ENCODE results near the gene STX8.

Gene STX8

DNA sequence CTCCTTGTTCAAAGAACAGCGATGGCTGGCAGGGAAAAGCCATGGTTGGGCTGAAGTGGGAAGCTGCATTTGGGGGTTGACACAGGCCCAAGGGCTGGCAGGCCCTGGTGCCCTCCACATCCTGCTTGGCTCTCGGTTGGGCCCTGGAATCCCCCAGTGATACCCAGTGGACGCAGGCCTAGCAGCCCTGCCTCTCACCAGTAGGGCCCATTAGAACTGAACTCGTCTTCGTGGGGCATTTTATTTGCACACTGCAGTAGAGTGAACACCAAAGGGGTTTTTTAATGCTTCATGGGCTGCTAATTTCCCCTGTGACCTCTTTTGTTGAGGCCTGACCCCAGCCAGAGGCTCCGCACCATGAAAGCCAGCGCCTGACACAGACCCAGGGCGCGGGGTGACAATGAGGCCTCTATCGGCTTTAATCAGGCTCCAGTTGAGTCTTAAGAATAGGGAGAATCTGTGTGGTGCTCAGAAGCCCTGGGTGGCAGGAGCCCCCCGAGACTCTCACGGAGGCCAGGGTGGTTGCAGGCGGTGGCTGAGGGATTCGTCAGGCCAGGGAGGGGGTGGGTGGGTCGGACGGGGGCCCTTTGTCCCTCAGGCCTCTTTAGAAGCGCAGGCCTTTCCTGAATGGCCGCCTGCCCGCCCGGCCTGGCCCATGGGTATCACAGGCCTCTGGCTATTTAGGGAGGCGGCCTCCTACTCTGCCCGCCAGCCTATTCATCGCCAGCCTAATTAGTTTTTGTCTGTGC is 355.0 kb downstream of the STX8 start:
- H3K27ac Mint-ChIP-seq (ENCODE audit: low read depth): no peak overlapping the region
- peaks cover 3% of the 10 kb centered on the region for H3K36me3 Mint-ChIP-seq (ENCODE audit: insufficient read depth)
- peaks cover 28% of the 10 kb centered on the region for H3K27me3 Mint-ChIP-seq
- H3K4me3 Mint-ChIP-seq: no peak overlapping the region
- H3K9me3 Mint-ChIP-seq: peaks cover 9% of the 10 kb centered on the region
- DNase-seq (ENCODE audit: low spot score in 2 of 2) (no peak), ATAC-seq (replicated peaks; ENCODE audit: extremely low read depth, poor library complexity, severe bottlenecking) (no peak)
- no peaks in the 10 kb centered on the region for H3K4me1 Mint-ChIP-seq

DNA sequence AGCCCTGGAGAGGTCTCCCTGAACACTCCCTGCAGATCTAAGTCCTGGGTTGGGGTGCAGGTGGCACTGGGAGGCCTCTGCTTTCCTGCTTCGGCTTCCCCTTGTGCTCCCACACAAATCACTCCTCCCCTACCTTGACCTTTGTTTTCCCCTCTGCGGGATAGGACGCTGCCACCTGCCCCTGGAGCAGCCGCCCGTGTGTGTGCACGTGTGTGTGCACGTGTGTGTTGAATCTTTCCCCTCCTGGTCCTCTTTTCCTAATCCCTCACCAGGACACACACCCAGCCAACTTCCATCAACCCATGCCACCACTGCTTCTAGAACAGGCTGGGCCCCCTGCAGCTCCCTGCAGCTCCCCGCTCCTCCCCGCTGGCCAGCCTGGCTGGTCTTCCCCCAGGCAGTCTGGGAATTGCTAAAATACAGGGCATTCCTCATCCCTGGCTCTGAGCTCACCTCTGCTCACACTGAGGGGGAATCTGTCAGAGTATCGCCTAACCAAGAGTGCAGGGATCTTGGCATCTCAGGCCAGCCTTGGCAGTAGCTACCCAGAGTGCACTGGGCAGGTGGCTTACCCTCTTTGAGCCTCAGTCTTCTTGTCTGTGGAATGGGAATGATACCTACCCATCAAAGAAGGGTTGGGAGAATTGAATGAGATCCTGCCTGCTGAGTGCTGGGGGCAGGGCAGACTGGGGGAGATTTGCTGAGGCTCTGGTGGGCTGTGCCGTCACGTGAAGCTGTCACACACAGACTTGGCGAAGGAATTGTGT is 355.8 kb downstream of the STX8 start:
- Mint-ChIP-seq H3K27ac (ENCODE audit: low read depth) (no peak overlapping the region), H3K9me3 (peaks cover 16% of the 10 kb centered on the region), H3K4me3 (no peak overlapping the region), H3K27me3 (peaks cover 36% of the 10 kb centered on the region), H3K4me1 (no peaks in the 10 kb centered on the region), H3K36me3 (ENCODE audit: insufficient read depth) (peaks cover 3% of the 10 kb centered on the region)
- ATAC-seq (replicated peaks; ENCODE audit: extremely low read depth, poor library complexity, severe bottlenecking) (no peak), DNase-seq (ENCODE audit: low spot score in 2 of 2) (no peak)

- Mint-ChIP-seq H3K27me3 (peaks cover 36% of the 10 kb centered on the region), H3K4me1 (no peaks in the 10 kb centered on the region), H3K9me3 (peaks cover 16% of the 10 kb centered on the region), H3K27ac (ENCODE audit: low read depth) (no peak overlapping the region), H3K36me3 (ENCODE audit: insufficient read depth) (peaks cover 3% of the 10 kb centered on the region), H3K4me3 (no peak overlapping the region)
- ATAC-seq (replicated peaks; ENCODE audit: extremely low read depth, poor library complexity, severe bottlenecking) (no peak), DNase-seq (ENCODE audit: low spot score in 2 of 2) (no peak)
Measured at GRCh38 chr17:9218911-9219310, 356.7 kb downstream of the STX8 start.

GRCh38 chr17:9218064-9218635 is 357.5 kb downstream of the STX8 start:
- Mint-ChIP-seq H3K4me1 (no peaks in the 10 kb centered on the region), H3K36me3 (ENCODE audit: insufficient read depth) (peaks cover 3% of the 10 kb centered on the region), H3K27ac (ENCODE audit: low read depth) (no peak overlapping the region), H3K9me3 (peaks cover 16% of the 10 kb centered on the region), H3K4me3 (no peak overlapping the region), H3K27me3 (peaks cover 36% of the 10 kb centered on the region)
- no peak for DNase-seq (ENCODE audit: low spot score in 2 of 2)
- ATAC-seq (replicated peaks; ENCODE audit: extremely low read depth, poor library complexity, severe bottlenecking): no peak

GRCh38 chr17:9217151-9218056 is 358.2 kb downstream of the STX8 start:
- H3K9me3 Mint-ChIP-seq: peaks cover 16% of the 10 kb centered on the region
- H3K27me3 Mint-ChIP-seq: peaks cover 35% of the 10 kb centered on the region
- no peak overlapping the region for H3K27ac Mint-ChIP-seq (ENCODE audit: low read depth)
- no peak for ATAC-seq (replicated peaks; ENCODE audit: extremely low read depth, poor library complexity, severe bottlenecking)
- H3K4me1 Mint-ChIP-seq: no peaks in the 10 kb centered on the region
- H3K36me3 Mint-ChIP-seq (ENCODE audit: insufficient read depth): peaks cover 3% of the 10 kb centered on the region
- DNase-seq (ENCODE audit: low spot score in 2 of 2): no peak
- H3K4me3 Mint-ChIP-seq: no peak overlapping the region

DNA sequence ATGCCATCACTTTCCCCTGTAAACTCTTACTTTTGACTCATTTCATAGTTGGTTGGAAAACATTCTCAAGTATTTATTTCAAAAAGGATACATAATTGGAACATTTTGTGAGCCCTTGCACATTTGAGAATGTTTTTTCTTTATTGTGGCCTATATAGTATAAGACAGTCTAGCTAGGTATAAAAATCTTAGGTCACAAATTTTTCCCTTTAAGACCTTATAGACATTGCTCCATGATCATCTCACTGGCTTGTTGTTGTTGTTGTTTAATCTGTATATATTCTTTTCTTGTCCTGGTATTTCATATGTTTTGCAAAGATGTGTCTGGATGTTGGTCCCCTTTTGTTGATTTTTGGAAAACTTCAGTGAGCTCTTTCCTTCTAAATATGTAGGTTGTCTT is 360.2 kb downstream of the STX8 start:
- no peaks in the 10 kb centered on the region for H3K4me1 Mint-ChIP-seq
- DNase-seq (ENCODE audit: low spot score in 2 of 2): no peak

DNA sequence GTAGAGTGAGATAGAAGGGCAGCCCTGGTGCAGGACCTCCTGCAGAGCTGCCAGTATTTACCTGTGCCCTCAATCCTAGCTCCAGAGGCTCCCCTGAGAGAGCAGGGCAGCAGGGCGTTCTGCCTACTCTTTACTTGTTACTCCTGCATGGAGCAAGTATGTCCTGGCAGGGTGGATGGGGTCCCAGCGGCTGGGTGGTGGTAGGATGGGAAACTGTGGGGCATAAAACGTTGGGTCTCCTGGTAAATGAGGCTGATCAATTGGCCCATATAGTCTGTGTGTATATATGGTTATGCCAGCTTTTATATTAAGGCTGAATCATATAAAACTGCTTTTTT is 362.3 kb downstream of the STX8 start:
- no peak overlapping the region for H3K4me3 Mint-ChIP-seq
- DNase-seq (ENCODE audit: low spot score in 2 of 2) (no peak), ATAC-seq (replicated peaks; ENCODE audit: extremely low read depth, poor library complexity, severe bottlenecking) (no peak)
- no peaks in the 10 kb centered on the region for H3K4me1 Mint-ChIP-seq
- H3K36me3 Mint-ChIP-seq (ENCODE audit: insufficient read depth): peaks cover 3% of the 10 kb centered on the region
- no peak overlapping the region for H3K27ac Mint-ChIP-seq (ENCODE audit: low read depth)
- H3K9me3 Mint-ChIP-seq: peaks cover 16% of the 10 kb centered on the region
- peaks cover 15% of the 10 kb centered on the region for H3K27me3 Mint-ChIP-seq

More for the DNA sequence above, 360.2 kb downstream of the STX8 start:
- Mint-ChIP-seq H3K27ac (ENCODE audit: low read depth) (no peak overlapping the region), H3K9me3 (peaks cover 16% of the 10 kb centered on the region), H3K36me3 (ENCODE audit: insufficient read depth) (peaks cover 3% of the 10 kb centered on the region), H3K27me3 (peaks cover 23% of the 10 kb centered on the region), H3K4me3 (no peak overlapping the region)
- no peak for ATAC-seq (replicated peaks; ENCODE audit: extremely low read depth, poor library complexity, severe bottlenecking)

GRCh38 chr17:9212376-9213302 is 363.0 kb downstream of the STX8 start:
- DNase-seq (ENCODE audit: low spot score in 2 of 2) (no peak), ATAC-seq (replicated peaks; ENCODE audit: extremely low read depth, poor library complexity, severe bottlenecking) (no peak)
- no peak overlapping the region for H3K4me3 Mint-ChIP-seq
- peaks cover 15% of the 10 kb centered on the region for H3K27me3 Mint-ChIP-seq
- peaks cover 16% of the 10 kb centered on the region for H3K9me3 Mint-ChIP-seq
- H3K4me1 Mint-ChIP-seq: no peaks in the 10 kb centered on the region
- peaks cover 3% of the 10 kb centered on the region for H3K36me3 Mint-ChIP-seq (ENCODE audit: insufficient read depth)
- H3K27ac Mint-ChIP-seq (ENCODE audit: low read depth): no peak overlapping the region

DNA sequence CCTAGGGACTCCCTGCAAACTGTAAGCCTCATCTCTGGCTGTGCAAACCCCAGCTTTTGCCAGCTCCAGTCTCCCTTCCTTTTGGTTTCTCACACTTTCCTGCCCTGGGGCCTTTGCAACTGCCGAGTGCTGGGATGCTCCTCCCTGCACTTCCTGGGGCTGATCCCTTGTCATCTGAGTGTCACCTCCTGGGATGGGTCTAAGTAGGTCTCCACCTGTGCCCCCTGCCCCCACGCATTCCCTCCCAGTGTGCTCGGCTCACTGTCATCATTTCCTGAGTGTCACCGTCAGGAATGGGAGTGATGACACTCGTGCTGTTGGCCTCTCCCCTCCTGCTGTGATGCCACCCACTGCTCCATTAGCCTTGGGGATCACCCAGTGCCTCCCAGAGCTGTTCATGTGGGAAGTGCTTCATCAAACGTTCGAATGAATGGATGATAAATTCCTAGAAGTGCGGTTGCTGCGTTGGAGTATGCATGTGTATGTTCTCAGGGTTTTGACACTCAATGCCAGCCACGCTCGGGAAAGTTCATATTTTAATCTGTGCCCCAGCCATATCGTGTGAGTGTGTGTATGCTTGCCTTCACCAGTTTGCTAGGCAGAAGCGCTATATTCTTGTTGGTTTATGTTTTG is 364.4 kb downstream of the STX8 start:
- peaks cover 27% of the 10 kb centered on the region for H3K27me3 Mint-ChIP-seq
- peaks cover 14% of the 10 kb centered on the region for H3K9me3 Mint-ChIP-seq
- no peaks in the 10 kb centered on the region for H3K36me3 Mint-ChIP-seq (ENCODE audit: insufficient read depth)
- DNase-seq (ENCODE audit: low spot score in 2 of 2) (no peak), ATAC-seq (replicated peaks; ENCODE audit: extremely low read depth, poor library complexity, severe bottlenecking) (no peak)
- H3K27ac Mint-ChIP-seq (ENCODE audit: low read depth): no peak overlapping the region
- no peaks in the 10 kb centered on the region for H3K4me1 Mint-ChIP-seq
- no peak overlapping the region for H3K4me3 Mint-ChIP-seq

GRCh38 chr17:9209781-9210370 is 365.7 kb downstream of the STX8 start:
- H3K27me3 Mint-ChIP-seq: peaks cover 27% of the 10 kb centered on the region
- H3K36me3 Mint-ChIP-seq (ENCODE audit: insufficient read depth): no peaks in the 10 kb centered on the region
- no peaks in the 10 kb centered on the region for H3K4me1 Mint-ChIP-seq
- H3K27ac Mint-ChIP-seq (ENCODE audit: low read depth): no peak overlapping the region
- no peak for DNase-seq (ENCODE audit: low spot score in 2 of 2)
- H3K9me3 Mint-ChIP-seq: peaks cover under 1% of the 10 kb centered on the region
- ATAC-seq (replicated peaks; ENCODE audit: extremely low read depth, poor library complexity, severe bottlenecking): no peak
- H3K4me3 Mint-ChIP-seq: no peak overlapping the region

- Mint-ChIP-seq H3K27me3 (peaks cover 32% of the 10 kb centered on the region), H3K4me3 (no peak overlapping the region), H3K4me1 (no peaks in the 10 kb centered on the region), H3K27ac (ENCODE audit: low read depth) (no peak overlapping the region), H3K9me3 (no peaks in the 10 kb centered on the region), H3K36me3 (ENCODE audit: insufficient read depth) (no peaks in the 10 kb centered on the region)
- ATAC-seq (replicated peaks; ENCODE audit: extremely low read depth, poor library complexity, severe bottlenecking): no peak
- no peak for DNase-seq (ENCODE audit: low spot score in 2 of 2)
Measured at GRCh38 chr17:9209347-9209746, 366.3 kb downstream of the STX8 start.
